Right lung (tissue), 10 donors: ENCODE results near the gene SIPA1. TPM values are rescaled to one million over a fixed set of nuclear protein-coding genes. Genes with fewer than 3 reads are reported as not detected.
A peak's percentile ranks its signal among the peaks of the same experiment; 100 is the strongest.

Experiments used
- DNase-seq, 2 donors: peaks; one replicate each; pipeline ENCODE4 v3.0.0-alpha.2; 2013
- long read RNA-seq, 8 donors: transcript quantifications; one replicate each; lab custom pipeline, GENCODE V29; 2026
- polyA plus RNA-seq, 5 donors: library from polyadenylated mRNA; unstranded; fragments of 120-200 nt; gene quantifications; one replicate each; pipeline versions ENCODE4 v1.2.1 to v1.2.3, GENCODE V29; 2013; ENCODE audit warnings: inconsistent platforms in 1 of 5, low replicate concordance in 1 of 5; ENCODE audit not compliant: insufficient read length in 5 of 5, insufficient read depth in 1 of 5

SIPA1 gene
- polyA plus RNA-seq, result 10 to 100 TPM; 32.6 to 55.0 (median 40.6) TPM
- long read RNA-seq, donor 1, partial matches to known transcripts, result 0 of 2 reads
- long read RNA-seq, donor 1, other reads (novel, unspliced or antisense), result 0 of 2 reads
- long read RNA-seq, donor 2, partial matches to known transcripts, result 0 of 6 reads
- long read RNA-seq, donor 2, other reads (novel, unspliced or antisense), result 0 of 6 reads
- long read RNA-seq, donor 3, transcript SIPA1-209 (16 exons, 3,521 nt), result major isoform, 5 of 6 reads
- long read RNA-seq, donor 3, partial matches to known transcripts, result 0 of 6 reads
- long read RNA-seq, donor 3, other reads (novel, unspliced or antisense), result 0 of 6 reads
- long read RNA-seq, donor 4, partial matches to known transcripts, result 0 of 7 reads
- long read RNA-seq, donor 4, other reads (novel, unspliced or antisense), result 0 of 7 reads
- long read RNA-seq, donor 5, partial matches to known transcripts, result 0 of 3 reads
- long read RNA-seq, donor 5, other reads (novel, unspliced or antisense), result 0 of 3 reads
- long read RNA-seq, donor 6, partial matches to known transcripts, result 0 of 3 reads
- long read RNA-seq, donor 6, other reads (novel, unspliced or antisense), result 0 of 3 reads
- long read RNA-seq, donor 7, transcript SIPA1-209 (16 exons, 3,521 nt), result major isoform, 5 of 8 reads
- long read RNA-seq, donor 7, partial matches to known transcripts, result 0 of 8 reads
- long read RNA-seq, donor 7, other reads (novel, unspliced or antisense), result 0 of 8 reads
- long read RNA-seq, donor 8, partial matches to known transcripts, result 0 of 4 reads
- long read RNA-seq, donor 8, other reads (novel, unspliced or antisense), result 0 of 4 reads

GRCh38 chr11:65637794-65638419, at the start of gene SIPA1:
Gene SIPA1, plus strand, starts transcription at chr11:65638101. Its CDS starts 2,821 bp downstream, at chr11:65640922.
- DNase-seq, result peak; percentile 69 to 73

- DNase-seq, result no peak
Measured at GRCh38 chr11:65588199-65589054, 49.5 kb upstream of the SIPA1 start.

- no peak for DNase-seq
Measured at GRCh38 chr11:65589444-65590239, 48.3 kb upstream of the SIPA1 start.

- no peak for DNase-seq
Measured at GRCh38 chr11:65590240-65590738, 47.6 kb upstream of the SIPA1 start.

GRCh38 chr11:65591939-65592857, 45.7 kb upstream of the SIPA1 start:
- DNase-seq, result no peak

GRCh38 chr11:65592858-65593517, 44.9 kb upstream of the SIPA1 start:
- no peak for DNase-seq

GRCh38 chr11:65593518-65594414, 44.1 kb upstream of the SIPA1 start:
- DNase-seq, result no peak

- no peak for DNase-seq
Measured at GRCh38 chr11:65595131-65595530, 42.8 kb upstream of the SIPA1 start.

GRCh38 chr11:65595543-65596281, 42.2 kb upstream of the SIPA1 start, which contains the start of gene KCNK7:
Gene KCNK7, minus strand, starts transcription at chr11:65595800. Its CDS starts 28 bp downstream, at chr11:65595772.
- DNase-seq, result no peak

GRCh38 chr11:65596520-65596919, 41.4 kb upstream of the SIPA1 start:
- DNase-seq, result no peak

- no peak for DNase-seq
Measured at GRCh38 chr11:65598258-65598699, 39.6 kb upstream of the SIPA1 start.

- no peak for DNase-seq
Measured at GRCh38 chr11:65599216-65599954, 38.5 kb upstream of the SIPA1 start.

- DNase-seq, result no peak
Measured at GRCh38 chr11:65599955-65600246, 38.0 kb upstream of the SIPA1 start.

GRCh38 chr11:65604258-65604657, 33.6 kb upstream of the SIPA1 start:
- DNase-seq, result no peak

GRCh38 chr11:65606876-65607613, 30.9 kb upstream of the SIPA1 start:
- peak; percentile 86 for DNase-seq
